CD4-positive, alpha-beta T cell treated with Interferon gamma for 1 hour (primary cell): ENCODE results near the gene SLC25A25.
A peak's percentile ranks its signal among the peaks of the same experiment; 100 is the strongest.

Experiments used
- DNase-seq: peaks from one replicate; pipeline ENCODE4 v3.0.0-alpha.2; 2020

Gene SLC25A25

GRCh38 chr9:128077847-128078503 is 9.9 kb downstream of the SLC25A25 start:
- no peak for DNase-seq

- no peak for DNase-seq
Observed at GRCh38 chr9:128078504-128079434, 10.7 kb downstream of the SLC25A25 start.

GRCh38 chr9:128080206-128080605 is 12.2 kb downstream of the SLC25A25 start:
- DNase-seq: no peak

- no peak for DNase-seq
Observed at GRCh38 chr9:128081056-128081455, 13.0 kb downstream of the SLC25A25 start.

GRCh38 chr9:128082151-128082550 is 14.1 kb downstream of the SLC25A25 start:
- no peak for DNase-seq

- DNase-seq: no peak
Observed at GRCh38 chr9:128084746-128085145, 16.7 kb downstream of the SLC25A25 start.

- DNase-seq: no peak
Observed at GRCh38 chr9:128085943-128086342, 17.9 kb downstream of the SLC25A25 start.

GRCh38 chr9:128087262-128087661 is 19.2 kb downstream of the SLC25A25 start:
- no peak for DNase-seq

- DNase-seq: no peak
Observed at GRCh38 chr9:128088253-128088945, 20.4 kb downstream of the SLC25A25 start.

GRCh38 chr9:128089299-128089698 is 21.3 kb downstream of the SLC25A25 start:
- no peak for DNase-seq

GRCh38 chr9:128091144-128091543 is 23.1 kb downstream of the SLC25A25 start:
- no peak for DNase-seq

GRCh38 chr9:128091571-128091970 is 23.5 kb downstream of the SLC25A25 start:
- DNase-seq: no peak

GRCh38 chr9:128092199-128092977 is 24.4 kb downstream of the SLC25A25 start:
- DNase-seq: no peak

- DNase-seq: no peak
Observed at GRCh38 chr9:128093011-128093410, 25.0 kb downstream of the SLC25A25 start.

- peak; percentile 86 for DNase-seq
Observed at GRCh38 chr9:128094166-128094949, 26.3 kb downstream of the SLC25A25 start.

GRCh38 chr9:128094950-128095544 is 27.0 kb downstream of the SLC25A25 start:
- no peak for DNase-seq

GRCh38 chr9:128096616-128097536 is 28.8 kb downstream of the SLC25A25 start:
- DNase-seq: no peak

- no peak for DNase-seq
Observed at GRCh38 chr9:128097543-128098296, 29.7 kb downstream of the SLC25A25 start.
